AG04450 (cell line): ENCODE measurements around the gene SECTM1. TPM values are rescaled to one million over a fixed set of nuclear protein-coding genes. Genes with fewer than 3 reads are reported as not detected.
A peak's percentile ranks its signal among the peaks of the same experiment; 100 is the strongest.

ENCODE experiments used
- CTCF ChIA-PET: fragments of 300-600, 350-600 bp; formaldehyde crosslinking; extraction: SDS; loops from one replicate; lab custom pipeline; 2022; ENCODE audit warnings: antibody characterized with exemption, inconsistent platforms; lab: Charles Lee
- POLR2A ChIA-PET: fragments of 350-600 bp; formaldehyde crosslinking; extraction: SDS; loops from one replicate; lab custom pipeline; 2021; ENCODE audit warnings: antibody characterized with exemption, inconsistent platforms; lab: Yijun Ruan, JAX
- DNase-seq: peaks from one replicate; pipeline ENCODE4 v3.0.0-alpha.2; 2011; ENCODE audit warnings: low read depth, low spot score
- H3K27ac ChIP-seq: one replicate; pipeline ENCODE4 v1.5.1; 2012; ENCODE audit warnings: low read depth, low read length, control low read depth
- H3K27me3 ChIP-seq: one replicate; pipeline ENCODE4 v1.6.0; 2012; ENCODE audit warnings: low read length; ENCODE audit not compliant: control insufficient read depth, insufficient read depth
- H3K4me3 ChIP-seq: 2 replicates; pipeline ENCODE4 v1.5.1; 2011; ENCODE audit warnings: mild to moderate bottlenecking, low read depth, low read length, control low read depth
- H3K9me3 ChIP-seq: 2 replicates; pipeline ENCODE4 v1.5.1; 2012; ENCODE audit warnings: low read length; ENCODE audit not compliant: control insufficient read depth, insufficient read depth
- polyA plus RNA-seq: library from polyadenylated mRNA; depleted of rRNA; stranded (reverse); fragments of >200 nt; gene quantifications from 2 replicates; pipeline ENCODE4 v1.2.3, GENCODE V29; 2011
- TF ChIP-seq, protein P1 (sequence below): IDR thresholded peaks from 2 replicates; pipeline ENCODE4 v1.5.1; 2011; ENCODE audit warnings: low read depth, low read length, control low read depth, inconsistent platforms

SECTM1 gene
- polyA plus RNA-seq, 1 experiment: 8.0 TPM

DNA sequence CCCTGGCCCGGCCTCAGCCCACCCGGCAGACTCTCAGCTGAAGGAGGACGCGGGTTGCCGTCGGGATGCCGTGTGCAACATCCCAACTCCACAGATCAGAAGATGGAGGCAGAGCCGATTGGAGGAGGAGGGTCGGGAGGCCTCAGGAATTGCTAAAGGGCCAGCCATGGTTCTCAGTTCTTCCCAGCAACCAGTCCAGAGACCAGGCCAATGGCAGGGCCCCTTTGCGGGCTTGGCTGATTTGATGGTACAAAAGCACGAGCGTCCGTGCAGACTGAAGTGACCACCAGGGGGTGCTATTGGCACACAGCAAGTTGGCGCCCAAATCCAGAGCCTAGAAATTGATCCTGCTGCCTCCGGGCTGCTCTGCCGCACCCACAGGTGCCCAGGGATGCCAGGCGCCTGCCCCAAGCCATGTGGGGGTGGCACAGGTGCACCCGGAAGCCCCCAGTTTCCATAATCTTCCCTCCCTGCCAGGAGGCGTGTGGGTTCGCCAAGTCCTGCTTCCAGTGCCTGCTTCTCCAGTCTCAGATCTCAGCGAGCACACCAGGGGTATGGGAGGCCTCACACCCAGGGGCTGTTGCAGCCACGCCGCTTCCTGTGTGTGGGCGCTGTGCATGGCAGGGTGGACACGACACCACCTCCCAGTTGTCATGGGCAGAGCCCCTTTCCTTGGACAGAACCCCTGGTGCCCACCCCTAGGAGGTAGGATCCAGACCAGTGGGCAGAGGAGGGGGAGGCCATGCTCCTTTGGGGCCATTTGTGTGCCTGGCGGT is 18.3 kb upstream of the SECTM1 start:
- peak; percentile 81 for DNase-seq
- Histone ChIP-seq H3K27ac (no peak overlapping the region), H3K27me3 (peaks cover 11% of the 10 kb centered on the region), H3K9me3 (no peaks in the 10 kb centered on the region; the same call in 1 of the 2 replicates), H3K4me3 (no peak overlapping the region)
- CTCF ChIA-PET: interaction anchor here (0.7 to 1.6 kb wide), 6 partner anchors 10 to 383 kb away, joined by 3 to 6 read pairs (median 4); no protein-coding TSS in a partner anchor
- POLR2A ChIA-PET: no interaction called here
- TF ChIP-seq, protein P1, sequence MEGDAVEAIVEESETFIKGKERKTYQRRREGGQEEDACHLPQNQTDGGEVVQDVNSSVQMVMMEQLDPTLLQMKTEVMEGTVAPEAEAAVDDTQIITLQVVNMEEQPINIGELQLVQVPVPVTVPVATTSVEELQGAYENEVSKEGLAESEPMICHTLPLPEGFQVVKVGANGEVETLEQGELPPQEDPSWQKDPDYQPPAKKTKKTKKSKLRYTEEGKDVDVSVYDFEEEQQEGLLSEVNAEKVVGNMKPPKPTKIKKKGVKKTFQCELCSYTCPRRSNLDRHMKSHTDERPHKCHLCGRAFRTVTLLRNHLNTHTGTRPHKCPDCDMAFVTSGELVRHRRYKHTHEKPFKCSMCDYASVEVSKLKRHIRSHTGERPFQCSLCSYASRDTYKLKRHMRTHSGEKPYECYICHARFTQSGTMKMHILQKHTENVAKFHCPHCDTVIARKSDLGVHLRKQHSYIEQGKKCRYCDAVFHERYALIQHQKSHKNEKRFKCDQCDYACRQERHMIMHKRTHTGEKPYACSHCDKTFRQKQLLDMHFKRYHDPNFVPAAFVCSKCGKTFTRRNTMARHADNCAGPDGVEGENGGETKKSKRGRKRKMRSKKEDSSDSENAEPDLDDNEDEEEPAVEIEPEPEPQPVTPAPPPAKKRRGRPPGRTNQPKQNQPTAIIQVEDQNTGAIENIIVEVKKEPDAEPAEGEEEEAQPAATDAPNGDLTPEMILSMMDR: peak; percentile 94

DNA sequence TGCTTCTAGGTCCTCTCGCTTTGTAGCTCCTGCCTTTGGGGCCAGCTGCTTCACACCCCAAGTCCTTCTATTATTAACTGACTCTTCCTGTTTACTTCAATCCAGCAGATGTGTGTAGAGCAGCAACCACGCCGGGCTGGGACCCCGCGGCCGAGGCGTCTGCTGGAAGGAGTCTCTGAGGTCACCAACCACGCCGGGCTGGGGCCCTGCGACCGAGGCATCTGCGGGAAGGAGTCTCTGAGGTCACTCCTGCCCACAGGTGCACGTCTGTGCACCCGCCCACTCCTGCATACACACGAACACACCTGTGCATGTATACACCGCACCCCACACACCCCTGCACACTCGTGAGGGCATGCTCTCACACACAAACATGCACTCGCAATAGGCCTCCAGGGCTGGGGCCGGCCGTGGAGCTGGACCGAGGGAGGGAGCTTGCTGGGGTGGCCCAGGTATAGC is 17.7 kb upstream of the SECTM1 start:
- no peak for DNase-seq
- no peak overlapping the region for H3K4me3 ChIP-seq
- peaks cover 10% of the 10 kb centered on the region for H3K27me3 ChIP-seq
- POLR2A ChIA-PET: no interaction called here
- H3K9me3 ChIP-seq: no peaks in the 10 kb centered on the region; the same call in 1 of the 2 replicates
- H3K27ac ChIP-seq: no peak overlapping the region
- TF ChIP-seq, protein P1: no peak
- CTCF ChIA-PET: interaction anchor here (1.6 kb wide), 2 partner anchors 64 to 65 kb away, joined by 4 to 6 read pairs; no protein-coding TSS in a partner anchor

DNA sequence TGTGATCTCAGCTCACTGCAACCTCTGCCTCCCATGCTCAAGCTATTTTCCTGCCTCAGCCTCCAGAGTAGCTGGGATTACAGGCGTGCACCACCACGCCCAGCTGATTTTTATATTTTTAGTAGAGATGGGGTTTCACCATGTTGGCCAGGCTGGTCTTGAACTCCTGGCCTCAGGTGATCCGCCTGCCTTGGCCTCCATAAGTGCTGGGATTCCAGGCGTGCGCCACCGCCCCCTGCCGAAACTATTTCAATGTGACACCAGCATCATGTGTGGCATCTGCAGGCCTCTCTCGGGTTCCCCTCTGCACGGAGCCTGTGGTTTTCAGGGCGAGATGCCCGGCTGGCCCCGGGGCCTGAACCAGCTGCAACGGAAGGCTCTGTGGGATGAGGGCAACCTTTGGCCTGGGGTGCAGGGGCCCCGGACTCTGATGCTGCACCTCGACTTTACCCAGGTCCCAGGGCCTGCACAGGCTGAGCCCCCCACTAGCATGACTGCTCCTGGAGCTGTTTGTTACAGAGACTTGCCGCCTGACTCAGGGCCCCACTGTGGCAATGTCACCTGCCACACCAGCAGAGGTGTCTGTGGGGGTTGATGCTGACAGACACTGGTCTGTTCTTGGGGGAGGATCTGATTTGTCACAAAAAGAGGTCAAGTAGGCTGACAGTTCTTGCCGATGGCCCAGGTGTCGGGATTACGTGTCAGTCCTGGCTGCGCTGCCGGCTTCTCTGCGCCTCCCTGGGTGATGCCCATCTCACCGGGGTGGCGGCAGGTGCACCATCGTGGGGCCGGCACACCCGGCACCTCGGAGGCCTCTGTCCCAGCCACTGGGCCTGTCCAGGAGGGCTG is 16.8 kb upstream of the SECTM1 start:
- Histone ChIP-seq H3K4me3 (no peak overlapping the region), H3K27ac (no peak overlapping the region), H3K27me3 (peaks cover 10% of the 10 kb centered on the region), H3K9me3 (no peaks in the 10 kb centered on the region; the same call in 1 of the 2 replicates)
- DNase-seq: no peak
- ChIA-PET CTCF (interaction anchor here (0.6 to 1.6 kb wide), 6 partner anchors 8 to 107 kb away, joined by 3 to 6 read pairs (median 4); no protein-coding TSS in a partner anchor), POLR2A (no interaction called here)
- TF ChIP-seq, protein P1: no peak

DNA sequence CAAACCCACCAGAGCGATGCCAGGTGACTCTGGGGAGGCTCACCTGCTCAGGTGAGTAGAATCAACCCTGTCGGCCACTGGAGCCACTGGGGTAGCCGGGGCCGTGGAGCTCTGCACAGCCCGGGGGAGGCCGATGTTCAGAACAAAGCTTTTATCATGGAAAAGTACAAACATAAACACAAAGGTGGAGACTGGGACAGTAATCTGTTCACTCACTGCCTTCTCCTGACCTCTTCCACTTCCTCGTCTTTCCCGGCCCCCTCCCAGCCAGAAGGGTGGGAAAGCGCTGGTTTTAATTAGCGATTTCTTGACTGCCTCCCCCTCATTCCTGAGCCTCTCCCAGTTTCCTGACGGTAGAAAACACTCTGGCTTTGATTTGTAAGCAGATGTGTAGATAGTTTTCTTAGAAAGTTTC is 15.7 kb upstream of the SECTM1 start:
- Histone ChIP-seq H3K27ac (no peak overlapping the region), H3K4me3 (no peak overlapping the region), H3K27me3 (peaks cover 7% of the 10 kb centered on the region), H3K9me3 (no peaks in the 10 kb centered on the region; the same call in 1 of the 2 replicates)
- no peak for DNase-seq
- ChIA-PET CTCF (interaction anchor here (0.5 to 0.9 kb wide), 4 partner anchors 9 to 205 kb away, joined by 3 to 5 read pairs (median 3); no protein-coding TSS in a partner anchor), POLR2A (no interaction called here)
- TF ChIP-seq, protein P1: no peak
